ENCODE measurements around the gene EXT2. TPM values are rescaled to one million over a fixed set of nuclear protein-coding genes. Genes with fewer than 3 reads are reported as not detected.

The EXT2 gene
- total RNA-seq, 1 experiment from 2014 or later, result 67.3 TPM

DNA sequence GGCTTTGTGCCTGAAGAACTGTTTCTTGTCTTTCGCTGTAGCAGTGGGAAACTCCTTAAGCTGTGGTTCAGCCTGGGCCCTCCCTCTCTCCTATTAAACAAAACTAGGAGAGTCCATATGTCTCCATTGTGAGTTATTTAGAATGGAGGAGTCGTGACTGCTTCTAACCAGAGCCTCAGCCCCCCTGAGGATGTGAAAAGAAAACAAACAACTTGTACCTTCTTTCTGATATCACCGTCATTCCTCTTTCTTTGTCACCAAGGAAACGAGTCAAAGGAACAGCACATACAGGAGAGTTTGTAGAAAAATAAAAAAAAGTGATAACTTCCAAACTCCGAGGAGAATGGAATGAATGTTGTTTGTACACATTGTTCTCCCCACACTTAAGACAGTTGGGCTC is 11.6 kb upstream of the EXT2 start:
- no peaks in the 10 kb centered on the region for H3K4me1 Mint-ChIP-seq (ENCODE audit: low read depth, unreplicated experiment)
- intact Hi-C loops (cut with micrococcal nuclease; ENCODE audit: unreplicated experiment), result no loop called here
- H3K27ac Mint-ChIP-seq (ENCODE audit: unreplicated experiment), result no peak overlapping the region
- H3K9me3 Mint-ChIP-seq (ENCODE audit: low read depth, unreplicated experiment), result peaks cover 4% of the 10 kb centered on the region
- H3K36me3 Mint-ChIP-seq (ENCODE audit: insufficient read depth, unreplicated experiment), result peaks cover 4% of the 10 kb centered on the region
- DNase-seq, result no peak
- CTCF ChIA-PET, result no interaction called here
- H3K4me3 Mint-ChIP-seq (ENCODE audit: low read depth, unreplicated experiment), result no peak overlapping the region
- TF ChIP-seq, protein P1, sequence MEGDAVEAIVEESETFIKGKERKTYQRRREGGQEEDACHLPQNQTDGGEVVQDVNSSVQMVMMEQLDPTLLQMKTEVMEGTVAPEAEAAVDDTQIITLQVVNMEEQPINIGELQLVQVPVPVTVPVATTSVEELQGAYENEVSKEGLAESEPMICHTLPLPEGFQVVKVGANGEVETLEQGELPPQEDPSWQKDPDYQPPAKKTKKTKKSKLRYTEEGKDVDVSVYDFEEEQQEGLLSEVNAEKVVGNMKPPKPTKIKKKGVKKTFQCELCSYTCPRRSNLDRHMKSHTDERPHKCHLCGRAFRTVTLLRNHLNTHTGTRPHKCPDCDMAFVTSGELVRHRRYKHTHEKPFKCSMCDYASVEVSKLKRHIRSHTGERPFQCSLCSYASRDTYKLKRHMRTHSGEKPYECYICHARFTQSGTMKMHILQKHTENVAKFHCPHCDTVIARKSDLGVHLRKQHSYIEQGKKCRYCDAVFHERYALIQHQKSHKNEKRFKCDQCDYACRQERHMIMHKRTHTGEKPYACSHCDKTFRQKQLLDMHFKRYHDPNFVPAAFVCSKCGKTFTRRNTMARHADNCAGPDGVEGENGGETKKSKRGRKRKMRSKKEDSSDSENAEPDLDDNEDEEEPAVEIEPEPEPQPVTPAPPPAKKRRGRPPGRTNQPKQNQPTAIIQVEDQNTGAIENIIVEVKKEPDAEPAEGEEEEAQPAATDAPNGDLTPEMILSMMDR (IDR thresholded peaks at IDR 0.05; ENCODE audit: unreplicated experiment), result no peak
- BruUV-seq (replicated peaks), result no TSS peak
- no peaks in the 10 kb centered on the region for H3K27me3 Mint-ChIP-seq (ENCODE audit: unreplicated experiment)

DNA sequence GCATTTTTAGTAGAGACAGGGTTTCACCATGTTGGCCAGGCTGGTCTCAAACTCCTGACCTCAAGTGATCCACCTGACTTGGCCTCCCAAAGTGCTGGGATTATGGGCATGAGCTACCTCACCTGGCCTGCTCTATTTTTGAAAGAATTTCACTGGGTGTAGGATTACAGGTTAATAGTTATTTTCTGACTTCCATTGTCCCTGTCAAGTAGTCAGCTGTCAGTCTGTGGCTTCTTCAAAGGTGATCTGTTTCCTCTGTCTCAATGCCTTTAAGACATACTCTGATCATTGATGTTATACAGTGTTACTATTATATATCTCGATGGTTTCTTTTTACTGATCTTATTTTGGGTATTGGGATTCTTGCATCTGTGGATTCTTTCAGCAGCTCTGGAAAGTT is 10.1 kb upstream of the EXT2 start:
- no TSS peak for BruUV-seq (replicated peaks)
- TF ChIP-seq, protein P1 (IDR thresholded peaks at IDR 0.05; ENCODE audit: unreplicated experiment), result no peak
- peaks cover 4% of the 10 kb centered on the region for H3K9me3 Mint-ChIP-seq (ENCODE audit: low read depth, unreplicated experiment)
- no peaks in the 10 kb centered on the region for H3K4me1 Mint-ChIP-seq (ENCODE audit: low read depth, unreplicated experiment)
- H3K27me3 Mint-ChIP-seq (ENCODE audit: unreplicated experiment), result no peaks in the 10 kb centered on the region
- no peak overlapping the region for H3K27ac Mint-ChIP-seq (ENCODE audit: unreplicated experiment)
- H3K36me3 Mint-ChIP-seq (ENCODE audit: insufficient read depth, unreplicated experiment), result peaks cover 4% of the 10 kb centered on the region
- no peak overlapping the region for H3K4me3 Mint-ChIP-seq (ENCODE audit: low read depth, unreplicated experiment)
- no peak for DNase-seq
- CTCF ChIA-PET, result interaction anchor here (1.2 kb wide), 1 partner anchor 9 kb away, joined by 3 read pairs; no protein-coding TSS in a partner anchor
- intact Hi-C loops (cut with micrococcal nuclease; ENCODE audit: unreplicated experiment), result no loop called here

DNA sequence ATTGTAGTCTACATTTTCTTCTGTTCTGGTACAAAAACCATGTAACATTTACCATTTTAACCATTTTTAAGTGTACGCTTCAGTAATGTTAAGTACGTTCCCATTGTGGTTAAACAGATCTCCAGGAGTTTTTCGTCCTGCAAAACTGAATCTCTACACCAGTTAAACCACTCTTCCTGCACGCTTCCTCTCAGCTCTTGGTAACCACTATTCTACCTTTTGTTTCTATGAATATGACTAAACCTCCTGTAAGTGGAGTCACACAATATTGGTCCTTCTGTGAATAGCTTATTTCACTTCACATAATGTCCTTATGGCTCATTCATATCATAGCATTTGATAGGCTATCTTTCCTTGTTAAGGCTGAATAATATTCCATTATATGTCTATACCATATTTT is 7.1 kb upstream of the EXT2 start:
- H3K27me3 Mint-ChIP-seq (ENCODE audit: unreplicated experiment), result no peaks in the 10 kb centered on the region
- no TSS peak for BruUV-seq (replicated peaks)
- intact Hi-C loops (cut with micrococcal nuclease; ENCODE audit: unreplicated experiment), result no loop called here

DNA sequence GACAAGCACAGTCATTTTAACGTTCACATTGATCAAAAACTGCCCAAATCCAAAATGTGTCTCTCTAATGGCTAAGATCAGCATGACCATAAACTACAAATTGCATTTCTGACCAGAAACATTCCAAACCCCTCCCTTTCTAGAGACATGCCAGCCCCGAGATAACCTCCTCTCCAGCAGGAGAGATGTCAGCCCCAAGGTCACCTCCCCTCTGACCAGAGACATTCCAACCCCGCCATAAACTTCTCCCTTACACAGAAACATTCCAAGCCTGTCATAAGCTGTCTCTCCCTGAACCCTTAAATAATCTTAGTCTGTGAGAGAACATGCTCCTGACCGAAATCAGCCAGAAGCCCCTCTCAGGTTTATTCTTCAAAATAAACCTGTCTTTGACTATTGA is 6.6 kb upstream of the EXT2 start:
- no TSS peak for BruUV-seq (replicated peaks)
- Mint-ChIP-seq H3K27ac (ENCODE audit: unreplicated experiment) (no peak overlapping the region), H3K4me1 (ENCODE audit: low read depth, unreplicated experiment) (peaks cover under 1% of the 10 kb centered on the region)

More for the DNA sequence above, 7.1 kb upstream of the EXT2 start:
- H3K4me3 Mint-ChIP-seq (ENCODE audit: low read depth, unreplicated experiment), result no peak overlapping the region
- TF ChIP-seq, protein P1 (IDR thresholded peaks at IDR 0.05; ENCODE audit: unreplicated experiment), result no peak
- H3K36me3 Mint-ChIP-seq (ENCODE audit: insufficient read depth, unreplicated experiment), result peaks cover 4% of the 10 kb centered on the region
- DNase-seq, result no peak
- no peak overlapping the region for H3K27ac Mint-ChIP-seq (ENCODE audit: unreplicated experiment)
- no peaks in the 10 kb centered on the region for H3K4me1 Mint-ChIP-seq (ENCODE audit: low read depth, unreplicated experiment)
- H3K9me3 Mint-ChIP-seq (ENCODE audit: low read depth, unreplicated experiment), result peaks cover 4% of the 10 kb centered on the region
- CTCF ChIA-PET, result no interaction called here

More for the DNA sequence above, 6.6 kb upstream of the EXT2 start:
- intact Hi-C loops (cut with micrococcal nuclease; ENCODE audit: unreplicated experiment), result no loop called here
- CTCF ChIA-PET, result no interaction called here
- Mint-ChIP-seq H3K36me3 (ENCODE audit: insufficient read depth, unreplicated experiment) (peaks cover 4% of the 10 kb centered on the region), H3K4me3 (ENCODE audit: low read depth, unreplicated experiment) (no peak overlapping the region), H3K27me3 (ENCODE audit: unreplicated experiment) (no peaks in the 10 kb centered on the region), H3K9me3 (ENCODE audit: low read depth, unreplicated experiment) (peaks cover 4% of the 10 kb centered on the region)
- TF ChIP-seq, protein P1 (IDR thresholded peaks at IDR 0.05; ENCODE audit: unreplicated experiment), result no peak
- DNase-seq, result no peak
